GM19025 (cell line): ENCODE results near the gene KRT9.

ENCODE experiments used
- ATAC-seq: cut with Tn5 transposase; IDR thresholded peaks from one replicate; pipeline ENCODE4 v1.9.1; 2021; ENCODE audit warnings: mild to moderate bottlenecking, low read depth, moderate library complexity; ENCODE audit not compliant: unreplicated experiment

The KRT9 gene

GRCh38 chr17:41516147-41516829, 55.6 kb downstream of the KRT9 start:
- ATAC-seq = no peak
